ENCODE results near the gene ANKMY1. TPM values are rescaled to one million over a fixed set of nuclear protein-coding genes. Genes with fewer than 3 reads are reported as not detected.
A peak's percentile ranks its signal among the peaks of the same experiment; 100 is the strongest.

The ANKMY1 gene
- total and polyA plus RNA-seq, 10 donors: 7.6 to 45.5 (median 29.4) TPM

GRCh38 chr2:240577281-240578109, 19.7 kb upstream of the ANKMY1 start:
- H3K27me3 ChIP-seq (replicated peaks in 1 of 7): no peaks in the 10 kb centered on the region
- peaks cover 0 to 8% (median 6%) of the 10 kb centered on the region in 8 donors for H3K9me3 ChIP-seq
- intact Hi-C loops (cut with DNase I; ENCODE audit: low total_unique reads): no loop called here
- TF ChIP-seq POLR2AphosphoS5 (IDR thresholded peaks at IDR 0.05) (peak in 1 of 3 donors; percentile 1), CTCF (IDR thresholded peaks at IDR 0.05 in 8 of 11, conservative IDR thresholded peaks at IDR 0.05 in 3 of 11) (no peak)
- DNase-seq: no peak
- peaks cover 4 to 45% (median 24%) of the 10 kb centered on the region in 6 donors for H3K4me1 ChIP-seq
- WGBS, 5 donors: 91 to 94% (median 93%) methylated on average over 7 to 26 of the region's 26 CpGs
- no peak overlapping the region for H3K4me3 ChIP-seq
- H3K36me3 ChIP-seq: peaks cover 3 to 73% (median 62%) of the 10 kb centered on the region in 6 donors
- H3K27ac ChIP-seq: peak overlapping the region in 1 of 8 donors; percentile 86

- 94 to 96% (median 95%) methylated on average over 16 to 32 of the region's 32 CpGs for WGBS, 5 donors
- Histone ChIP-seq H3K27me3 (replicated peaks in 1 of 7) (no peaks in the 10 kb centered on the region), H3K4me1 (peaks cover 4 to 48% (median 27%) of the 10 kb centered on the region in 6 donors), H3K4me3 (no peak overlapping the region), H3K9me3 (peaks cover 0 to 8% (median 6%) of the 10 kb centered on the region in 8 donors), H3K36me3 (peaks cover 3 to 81% (median 65%) of the 10 kb centered on the region in 6 donors), H3K27ac (no peak overlapping the region)
- DNase-seq: peak; percentile 78
- intact Hi-C loops (cut with DNase I; ENCODE audit: low total_unique reads): no loop called here
- TF ChIP-seq CTCF (IDR thresholded peaks at IDR 0.05 in 8 of 11, conservative IDR thresholded peaks at IDR 0.05 in 3 of 11): no peak
- TF ChIP-seq POLR2AphosphoS5 (IDR thresholded peaks at IDR 0.05): peak in 1 of 3 donors; percentile 31
- TF ChIP-seq POLR2A (IDR thresholded peaks at IDR 0.05): no peak
These were observed 18.8 kb upstream of the ANKMY1 start for GRCh38 chr2:240576436-240577205.

- TF ChIP-seq POLR2AphosphoS5 (IDR thresholded peaks at IDR 0.05): no peak
- no peak for TF ChIP-seq POLR2A (IDR thresholded peaks at IDR 0.05)
- TF ChIP-seq CTCF (IDR thresholded peaks at IDR 0.05 in 8 of 11, conservative IDR thresholded peaks at IDR 0.05 in 3 of 11): no peak
- peaks cover 3 to 86% (median 65%) of the 10 kb centered on the region in 6 donors for H3K36me3 ChIP-seq
These were observed 18.2 kb upstream of the ANKMY1 start for GRCh38 chr2:240576036-240576435.

More at GRCh38 chr2:240576036-240576435, 18.2 kb upstream of the ANKMY1 start:
- Histone ChIP-seq H3K27ac (no peak overlapping the region), H3K9me3 (peaks cover 0 to 3% (median 2%) of the 10 kb centered on the region in 8 donors), H3K27me3 (replicated peaks in 1 of 7) (no peaks in the 10 kb centered on the region), H3K4me3 (no peak overlapping the region), H3K4me1 (peaks cover 7 to 54% (median 31%) of the 10 kb centered on the region in 6 donors)
- intact Hi-C loops (cut with DNase I; ENCODE audit: low total_unique reads): no loop called here
- WGBS, 5 donors: 78 to 93% (median 85%) methylated on average over 4 to 6 of the region's 6 CpGs
- peak; percentile 57 for DNase-seq

Data from spleen (tissue), 11 donors.